ENCODE results near the gene CRCP.
"Not testable (repeated sequence)": the region's sequence is repeated elsewhere in the genome, so short reads cannot be mapped to it uniquely, and the experiment has no call there.

The CRCP gene

GRCh38 chr7:66099232-66099550 is 15.5 kb upstream of the CRCP start:
- Histone ChIP-seq H3K27me3 (replicated peaks in 2 of 5; ENCODE audit: control insufficient read depth in 4 of 5, insufficient read depth in 5 of 5, low read length in 4 of 5) (no peaks in the 10 kb centered on the region), H3K36me3 (ENCODE audit: control insufficient read depth in 4 of 4, insufficient read depth in 4 of 4, low read length in 3 of 4) (no peaks in the 10 kb centered on the region), H3K27ac (ENCODE audit: insufficient read depth in 1 of 2, low read depth in 1 of 2, low read length in 2 of 2, poor library complexity in 1 of 2, severe bottlenecking in 2 of 2) (no peak overlapping the region), H3K4me1 (ENCODE audit: control extremely low read depth in 1 of 4, control insufficient read depth in 4 of 4, insufficient read depth in 4 of 4, low read length in 3 of 4) (peaks cover 0 to 10% (median 7%) of the 10 kb centered on the region in 4 experiments), H3K9me3 (ENCODE audit: control extremely low read depth in 1 of 5, control insufficient read depth in 4 of 5, insufficient read depth in 2 of 5, low read depth in 1 of 5, low read length in 4 of 5) (no peaks in the 10 kb centered on the region), H3K4me3 (ENCODE audit: control insufficient read depth in 1 of 7, extremely low read depth in 1 of 7, insufficient read depth in 4 of 7, low read depth in 2 of 7, low read length in 6 of 7) (peak overlapping the region in 1 of 7 experiments; percentile 73)
- WGBS (ENCODE audit: insufficient coverage) = no CpG with 5 or more reads among the region's 2 CpGs
- POLR2A ChIA-PET = no interaction called here
- CTCF ChIA-PET = no interaction called here
- no peak for DNase-seq

GRCh38 chr7:66099551-66100407 is 14.9 kb upstream of the CRCP start:
- WGBS (ENCODE audit: insufficient coverage) = 1% methylated on average over 14 of the region's 15 CpGs
- Histone ChIP-seq H3K27ac (ENCODE audit: insufficient read depth in 1 of 2, low read depth in 1 of 2, low read length in 2 of 2, poor library complexity in 1 of 2, severe bottlenecking in 2 of 2) (peak overlapping the region in 1 of 2 experiments; percentile 70), H3K4me1 (ENCODE audit: control extremely low read depth in 1 of 4, control insufficient read depth in 4 of 4, insufficient read depth in 4 of 4, low read length in 3 of 4) (peaks cover 0 to 10% (median 7%) of the 10 kb centered on the region in 4 experiments), H3K4me3 (ENCODE audit: control insufficient read depth in 1 of 7, extremely low read depth in 1 of 7, insufficient read depth in 4 of 7, low read depth in 2 of 7, low read length in 6 of 7) (peak overlapping the region; percentile 10 to 73 (median 52)), H3K9me3 (ENCODE audit: control extremely low read depth in 1 of 5, control insufficient read depth in 4 of 5, insufficient read depth in 2 of 5, low read depth in 1 of 5, low read length in 4 of 5) (no peaks in the 10 kb centered on the region), H3K36me3 (ENCODE audit: control insufficient read depth in 4 of 4, insufficient read depth in 4 of 4, low read length in 3 of 4) (no peaks in the 10 kb centered on the region), H3K27me3 (replicated peaks in 2 of 5; ENCODE audit: control insufficient read depth in 4 of 5, insufficient read depth in 5 of 5, low read length in 4 of 5) (no peaks in the 10 kb centered on the region)
- POLR2A ChIA-PET = interaction anchor here (0.6 kb wide), 1 partner anchor 24 kb away, joined by 3 read pairs; the partner anchor contains the start of gene ASL
- CTCF ChIA-PET = interaction anchor here (1.0 kb wide), 1 partner anchor 66 kb away, joined by 3 read pairs; no protein-coding TSS in a partner anchor
- DNase-seq = peak; percentile 29 to 62 (median 48)

- Histone ChIP-seq H3K27ac (ENCODE audit: insufficient read depth in 1 of 2, low read depth in 1 of 2, low read length in 2 of 2, poor library complexity in 1 of 2, severe bottlenecking in 2 of 2) (no peak overlapping the region), H3K9me3 (ENCODE audit: control extremely low read depth in 1 of 5, control insufficient read depth in 4 of 5, insufficient read depth in 2 of 5, low read depth in 1 of 5, low read length in 4 of 5) (no peaks in the 10 kb centered on the region), H3K36me3 (ENCODE audit: control insufficient read depth in 4 of 4, insufficient read depth in 4 of 4, low read length in 3 of 4) (no peaks in the 10 kb centered on the region), H3K4me3 (ENCODE audit: control insufficient read depth in 1 of 7, extremely low read depth in 1 of 7, insufficient read depth in 4 of 7, low read depth in 2 of 7, low read length in 6 of 7) (peak overlapping the region in 6 of 7 experiments; percentile 26 to 73 (median 54)), H3K27me3 (replicated peaks in 2 of 5; ENCODE audit: control insufficient read depth in 4 of 5, insufficient read depth in 5 of 5, low read length in 4 of 5) (no peaks in the 10 kb centered on the region), H3K4me1 (ENCODE audit: control extremely low read depth in 1 of 4, control insufficient read depth in 4 of 4, insufficient read depth in 4 of 4, low read length in 3 of 4) (peaks cover 0 to 10% (median 7%) of the 10 kb centered on the region in 4 experiments)
- DNase-seq = no peak
- WGBS (ENCODE audit: insufficient coverage) = 100% methylated on average over 4 of the region's 12 CpGs
- POLR2A ChIA-PET = interaction anchor here (0.6 kb wide), 1 partner anchor 25 kb away, joined by 3 read pairs; the partner anchor contains the start of gene ASL
- CTCF ChIA-PET = interaction anchor here (1.0 kb wide), 1 partner anchor 65 kb away, joined by 3 read pairs; no protein-coding TSS in a partner anchor
These were observed 14.1 kb upstream of the CRCP start for GRCh38 chr7:66100408-66101050.

GRCh38 chr7:66102168-66102567 is 12.5 kb upstream of the CRCP start:
- DNase-seq; H3K27me3 ChIP-seq (replicated peaks in 2 of 5; ENCODE audit: control insufficient read depth in 4 of 5, insufficient read depth in 5 of 5, low read length in 4 of 5); H3K9me3 ChIP-seq (ENCODE audit: control extremely low read depth in 1 of 5, control insufficient read depth in 4 of 5, insufficient read depth in 2 of 5, low read depth in 1 of 5, low read length in 4 of 5); POLR2A ChIA-PET; H3K36me3 ChIP-seq (ENCODE audit: control insufficient read depth in 4 of 4, insufficient read depth in 4 of 4, low read length in 3 of 4); H3K4me1 ChIP-seq (ENCODE audit: control extremely low read depth in 1 of 4, control insufficient read depth in 4 of 4, insufficient read depth in 4 of 4, low read length in 3 of 4); H3K27ac ChIP-seq (ENCODE audit: insufficient read depth in 1 of 2, low read depth in 1 of 2, low read length in 2 of 2, poor library complexity in 1 of 2, severe bottlenecking in 2 of 2); H3K4me3 ChIP-seq (ENCODE audit: control insufficient read depth in 1 of 7, extremely low read depth in 1 of 7, insufficient read depth in 4 of 7, low read depth in 2 of 7, low read length in 6 of 7): not testable (repeated sequence)
- CTCF ChIA-PET = interaction anchor here (1.2 kb wide), 1 partner anchor 50 kb away, joined by 3 read pairs; no protein-coding TSS in a partner anchor
- 100% methylated on average over 6 of the region's 6 CpGs for WGBS (ENCODE audit: insufficient coverage)

GRCh38 chr7:66103994-66104393 is 10.7 kb upstream of the CRCP start:
- H3K36me3 ChIP-seq (ENCODE audit: control insufficient read depth in 4 of 4, insufficient read depth in 4 of 4, low read length in 3 of 4); H3K27ac ChIP-seq (ENCODE audit: insufficient read depth in 1 of 2, low read depth in 1 of 2, low read length in 2 of 2, poor library complexity in 1 of 2, severe bottlenecking in 2 of 2); CTCF ChIA-PET; DNase-seq; POLR2A ChIA-PET; H3K27me3 ChIP-seq (replicated peaks in 2 of 5; ENCODE audit: control insufficient read depth in 4 of 5, insufficient read depth in 5 of 5, low read length in 4 of 5); H3K9me3 ChIP-seq (ENCODE audit: control extremely low read depth in 1 of 5, control insufficient read depth in 4 of 5, insufficient read depth in 2 of 5, low read depth in 1 of 5, low read length in 4 of 5); H3K4me3 ChIP-seq (ENCODE audit: control insufficient read depth in 1 of 7, extremely low read depth in 1 of 7, insufficient read depth in 4 of 7, low read depth in 2 of 7, low read length in 6 of 7); H3K4me1 ChIP-seq (ENCODE audit: control extremely low read depth in 1 of 4, control insufficient read depth in 4 of 4, insufficient read depth in 4 of 4, low read length in 3 of 4): not testable (repeated sequence)
- WGBS (ENCODE audit: insufficient coverage) = 100% methylated on average over 2 of the region's 3 CpGs

- ChIA-PET CTCF (no interaction called here), POLR2A (no interaction called here)
- H3K36me3 ChIP-seq (ENCODE audit: control insufficient read depth in 4 of 4, insufficient read depth in 4 of 4, low read length in 3 of 4) = no peaks in the 10 kb centered on the region
- no peaks in the 10 kb centered on the region for H3K27me3 ChIP-seq (replicated peaks in 2 of 5; ENCODE audit: control insufficient read depth in 4 of 5, insufficient read depth in 5 of 5, low read length in 4 of 5)
- no peak for DNase-seq
- H3K27ac ChIP-seq (ENCODE audit: insufficient read depth in 1 of 2, low read depth in 1 of 2, low read length in 2 of 2, poor library complexity in 1 of 2, severe bottlenecking in 2 of 2) = peak overlapping the region in 1 of 2 experiments; percentile 54
- H3K4me1 ChIP-seq (ENCODE audit: control extremely low read depth in 1 of 4, control insufficient read depth in 4 of 4, insufficient read depth in 4 of 4, low read length in 3 of 4) = no peaks in the 10 kb centered on the region
- no peak overlapping the region for H3K4me3 ChIP-seq (ENCODE audit: control insufficient read depth in 1 of 7, extremely low read depth in 1 of 7, insufficient read depth in 4 of 7, low read depth in 2 of 7, low read length in 6 of 7)
- no peaks in the 10 kb centered on the region for H3K9me3 ChIP-seq (ENCODE audit: control extremely low read depth in 1 of 5, control insufficient read depth in 4 of 5, insufficient read depth in 2 of 5, low read depth in 1 of 5, low read length in 4 of 5)
- 84% methylated on average over 2 of the region's 5 CpGs for WGBS (ENCODE audit: insufficient coverage)
These were observed 9.3 kb upstream of the CRCP start for GRCh38 chr7:66105263-66105748.

- WGBS (ENCODE audit: insufficient coverage) = 60% methylated on average over 3 of the region's 5 CpGs
- H3K36me3 ChIP-seq (ENCODE audit: control insufficient read depth in 4 of 4, insufficient read depth in 4 of 4, low read length in 3 of 4); DNase-seq; H3K27ac ChIP-seq (ENCODE audit: insufficient read depth in 1 of 2, low read depth in 1 of 2, low read length in 2 of 2, poor library complexity in 1 of 2, severe bottlenecking in 2 of 2); H3K4me1 ChIP-seq (ENCODE audit: control extremely low read depth in 1 of 4, control insufficient read depth in 4 of 4, insufficient read depth in 4 of 4, low read length in 3 of 4); H3K9me3 ChIP-seq (ENCODE audit: control extremely low read depth in 1 of 5, control insufficient read depth in 4 of 5, insufficient read depth in 2 of 5, low read depth in 1 of 5, low read length in 4 of 5); H3K4me3 ChIP-seq (ENCODE audit: control insufficient read depth in 1 of 7, extremely low read depth in 1 of 7, insufficient read depth in 4 of 7, low read depth in 2 of 7, low read length in 6 of 7); H3K27me3 ChIP-seq (replicated peaks in 2 of 5; ENCODE audit: control insufficient read depth in 4 of 5, insufficient read depth in 5 of 5, low read length in 4 of 5); CTCF ChIA-PET; POLR2A ChIA-PET: not testable (repeated sequence)
These were observed 6.2 kb upstream of the CRCP start for GRCh38 chr7:66108410-66108809.

All from common myeloid progenitor, CD34-positive (primary cell).